Measurements from ENCODE around the gene EID3. TPM values are rescaled to one million over a fixed set of nuclear protein-coding genes. Genes with fewer than 3 reads are reported as not detected.
A peak's percentile ranks its signal among the peaks of the same experiment; 100 is the strongest.

The EID3 gene
- total and polyA plus RNA-seq, 2 experiments from 2014 or later, result 3.3 to 3.4 TPM

- TF ChIP-seq REST (IDR thresholded peaks at IDR 0.05; ENCODE audit: unreplicated experiment) (no peak), CREB1 (CRISPR knock-in tag; IDR thresholded peaks at IDR 0.05; ENCODE audit: low read depth) (no peak)
Observed at GRCh38 chr12:104258476-104259067, 45.0 kb upstream of the EID3 start (continued).

DNA sequence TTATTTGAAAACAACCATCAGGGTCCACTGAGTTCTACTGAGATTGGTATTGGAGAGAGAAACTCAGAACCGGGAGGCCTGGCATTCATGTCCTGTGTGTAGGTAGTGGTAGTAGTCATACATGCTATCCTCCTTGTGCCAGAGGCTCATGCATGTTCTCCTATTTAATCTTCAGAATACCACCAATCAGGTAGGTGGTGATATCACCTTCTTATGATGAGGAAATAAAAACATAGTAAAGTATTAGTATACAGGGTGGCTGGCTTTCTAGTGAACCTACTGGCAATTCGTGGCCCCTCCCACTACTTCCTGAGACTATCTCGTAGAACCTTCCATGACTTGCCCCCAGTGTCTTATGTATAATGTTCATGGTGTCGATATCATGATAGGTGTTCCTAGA, 40.5 kb upstream of the EID3 start:
- Histone ChIP-seq H3K36me3 (ENCODE audit: insufficient read depth) (no peaks in the 10 kb centered on the region), H3K79me2 (replicated peaks; ENCODE audit: insufficient read depth) (no peaks in the 10 kb centered on the region), H3K4me2 (no peak overlapping the region), H3K27ac (ENCODE audit: low read depth) (no peak overlapping the region), H3K4me1 (ENCODE audit: insufficient read depth) (peaks cover 9% of the 10 kb centered on the region), H3F3A (replicated peaks; ENCODE audit: low read depth) (no peaks in the 10 kb centered on the region), H3K4me3 (no peak overlapping the region), H4K20me1 (replicated peaks; ENCODE audit: insufficient read depth) (no peaks in the 10 kb centered on the region), H3K9me2 (ENCODE audit: insufficient read depth) (no peaks in the 10 kb centered on the region), H3K27me3 (ENCODE audit: insufficient read depth) (no peaks in the 10 kb centered on the region), H2AFZ (peak overlapping the region; percentile 84; the same call in 1 of the 2 replicates)
- Mint-ChIP-seq H3K4me1 (peaks cover 10% of the 10 kb centered on the region), H3K27me3 (ENCODE audit: insufficient read depth, low read depth, poor library complexity) (peaks cover 2% of the 10 kb centered on the region), H3K27ac (no peak overlapping the region), H3K36me3 (ENCODE audit: low read depth) (no peaks in the 10 kb centered on the region), H3K4me3 (no peak overlapping the region), H3K9me3 (no peaks in the 10 kb centered on the region)
- ATAC-seq (no peak), DNase-seq (ENCODE audit: low spot score) (no peak)
- TF ChIP-seq CTCF (conservative IDR thresholded peaks at IDR 0.05; ENCODE audit: low read depth in 2 of 2), result no peak
- TF ChIP-seq REST (IDR thresholded peaks at IDR 0.05; ENCODE audit: unreplicated experiment), result no peak
- TF ChIP-seq EZH2 (IDR thresholded peaks at IDR 0.05; ENCODE audit: low read depth, unreplicated experiment), result no peak
- TF ChIP-seq ZNF114 (CRISPR knock-in tag; IDR thresholded peaks at IDR 0.05), result no peak
- TF ChIP-seq STAT1 (IDR thresholded peaks at IDR 0.05; ENCODE audit: unreplicated experiment), result no peak
- no peak for TF ChIP-seq ETS1 (IDR thresholded peaks at IDR 0.05)
- TF ChIP-seq EZH2phosphoT487 (IDR thresholded peaks at IDR 0.05; ENCODE audit: unreplicated experiment), result no peak
- TF ChIP-seq JUNB (IDR thresholded peaks at IDR 0.05; ENCODE audit: unreplicated experiment), result no peak

Measured in GM23338 (cell line).